Measurements from ENCODE around the gene PPP4R4.

PPP4R4 gene

GRCh38 chr14:94322648-94323570, 148.8 kb downstream of the PPP4R4 start, which contains the start of gene SERPINA6:
Gene SERPINA6, minus strand, starts transcription at chr14:94323336. Its CDS starts 8,688 bp downstream, at chr14:94314648.
- Mint-ChIP-seq H3K4me1 (ENCODE audit: low read depth) (no peaks in the 10 kb centered on the region), H3K4me3 (no peak within 1 kb of the TSS), H3K27me3 (ENCODE audit: low read depth) (peaks cover under 1% of the 10 kb centered on the region), H3K27ac (no peak within 1 kb of the TSS), H3K36me3 (ENCODE audit: low read depth) (no peaks in the 10 kb centered on the region), H3K9me3 (no peaks in the 10 kb centered on the region)
- no peak for DNase-seq (ENCODE audit: low spot score)

- H3K27me3 Mint-ChIP-seq (ENCODE audit: low read depth) = peaks cover 6% of the 10 kb centered on the region
- DNase-seq (ENCODE audit: low spot score) = no peak
- H3K4me3 Mint-ChIP-seq = no peak overlapping the region
- H3K27ac Mint-ChIP-seq = no peak overlapping the region
- H3K36me3 Mint-ChIP-seq (ENCODE audit: low read depth) = no peaks in the 10 kb centered on the region
- no peaks in the 10 kb centered on the region for H3K9me3 Mint-ChIP-seq
- no peaks in the 10 kb centered on the region for H3K4me1 Mint-ChIP-seq (ENCODE audit: low read depth)
Observed at GRCh38 chr14:94328196-94328595, 154.1 kb downstream of the PPP4R4 start.

Data from T-helper 2 cell treated with Interferon-gamma antibody and Interleukin-4, amounts not matched to agents 5 μg/mL and 100 μg/mL, for 36 hours (primary cell).